MG63 (cell line): Measurements from ENCODE around the gene TMED8. TPM values are rescaled to one million over a fixed set of nuclear protein-coding genes. Genes with fewer than 3 reads are reported as not detected.
"Not testable (repeated sequence)": the region's sequence is repeated elsewhere in the genome, so short reads cannot be mapped to it uniquely, and the experiment has no call there.

Experiments used
- DNase-seq: peaks from one replicate; pipeline ENCODE4 v3.0.0-alpha.2; 2020
- H3K27me3 ChIP-seq: fragments of 250-450 bp; sonication (Bioruptor Pico); 2 replicates; pipeline ENCODE4 v1.5.1; 2020; ENCODE audit warnings: mild to moderate bottlenecking, moderate library complexity
- H3K36me3 ChIP-seq: fragments of 250-450 bp; sonication (Bioruptor Pico); 2 replicates; pipeline ENCODE4 v1.5.1; 2020; ENCODE audit warnings: mild to moderate bottlenecking, moderate library complexity
- H3K4me3 ChIP-seq: fragments of 250-450 bp; sonication (Bioruptor Pico); 2 replicates; pipeline ENCODE4 v1.5.1; 2020; ENCODE audit warnings: mild to moderate bottlenecking, moderate library complexity
- H3K9me3 ChIP-seq: fragments of 250-450 bp; sonication (Bioruptor Pico); 2 replicates; pipeline ENCODE4 v1.5.1; 2020; ENCODE audit warnings: mild to moderate bottlenecking, moderate library complexity
- total RNA-seq: library from RNA; depleted of rRNA; stranded (reverse); fragments of >200 nt; shearing (Covaris generic); gene quantifications from 2 replicates; pipeline ENCODE4 v1.2.3, GENCODE V29; 2014; ENCODE audit warnings: low replicate concordance; rRNA removed

TMED8 gene, protein sequence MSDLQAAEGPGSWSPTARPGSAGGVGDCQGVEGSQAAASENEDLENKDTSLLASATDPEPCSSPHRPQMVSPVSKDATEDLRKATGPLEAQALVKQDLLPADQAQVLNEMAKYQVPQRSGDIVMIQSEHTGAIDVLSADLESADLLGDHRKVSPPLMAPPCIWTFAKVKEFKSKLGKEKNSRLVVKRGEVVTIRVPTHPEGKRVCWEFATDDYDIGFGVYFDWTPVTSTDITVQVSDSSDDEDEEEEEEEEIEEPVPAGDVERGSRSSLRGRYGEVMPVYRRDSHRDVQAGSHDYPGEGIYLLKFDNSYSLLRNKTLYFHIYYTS
- total RNA-seq, result 2.4 and 2.5 TPM in 2 replicates

GRCh38 chr14:77376771-77377501 lies at the start of gene TMED8, which contains the start of gene SAMD15:
TSS of gene TMED8 (minus strand) at chr14:77377094. CDS start at chr14:77377053, 41 bp downstream.
TSS of gene SAMD15 (plus strand) at chr14:77377379. CDS start at chr14:77377419, 40 bp downstream.
- Histone ChIP-seq H3K36me3 (no peaks in the 10 kb centered on the region), H3K4me3 (peak within 1 kb of the TSS; percentile 86)

DNA sequence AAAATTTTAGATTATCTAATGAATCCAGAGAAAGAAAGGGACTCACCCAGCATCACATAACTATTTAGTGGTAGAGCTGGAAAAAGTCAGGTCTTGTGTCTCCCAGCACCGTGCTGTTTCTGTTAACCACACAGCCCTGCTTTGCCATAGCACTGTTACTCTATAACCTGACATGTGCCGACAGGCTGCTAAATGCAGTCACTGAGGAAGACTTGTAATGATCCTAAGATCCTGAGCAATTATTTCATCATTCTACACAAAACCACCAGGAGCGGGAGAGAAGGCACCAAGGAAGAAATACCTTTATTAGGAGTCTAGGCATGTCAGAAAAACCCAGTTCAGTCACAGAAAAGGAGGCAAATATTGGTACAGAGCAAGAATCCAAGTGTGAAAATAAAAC lies 49.5 kb upstream of the TMED8 start:
- H3K4me3 ChIP-seq, result no peak overlapping the region
- H3K27me3 ChIP-seq, result no peaks in the 10 kb centered on the region
- no peaks in the 10 kb centered on the region; the same call in 1 of the 2 replicates for H3K36me3 ChIP-seq
- DNase-seq, result no peak
- no peaks in the 10 kb centered on the region for H3K9me3 ChIP-seq

More at GRCh38 chr14:77376771-77377501, at the start of gene TMED8, which contains the start of gene SAMD15:
- Histone ChIP-seq H3K9me3 (no peaks in the 10 kb centered on the region), H3K27me3 (no peaks in the 10 kb centered on the region)
- DNase-seq, result peak; percentile 74

DNA sequence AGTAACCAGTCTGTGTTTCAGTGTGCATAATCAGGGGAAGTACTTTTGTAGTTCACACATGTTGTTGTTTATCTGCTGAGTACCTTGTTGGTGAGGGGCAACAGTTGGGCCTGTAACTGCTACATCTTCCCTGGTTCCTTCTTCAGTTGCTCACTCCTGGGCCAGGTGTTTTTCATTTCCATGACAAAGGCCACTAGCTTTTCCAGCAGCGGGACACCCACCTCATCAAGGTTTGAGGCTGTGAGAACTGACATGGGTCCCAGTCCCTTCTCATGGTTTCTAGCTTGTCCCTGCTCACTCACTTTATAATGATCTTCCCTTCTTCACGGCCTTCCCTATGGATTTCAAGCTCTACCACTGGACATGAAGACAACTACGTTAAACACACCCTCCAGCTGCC lies 48.0 kb upstream of the TMED8 start:
- Histone ChIP-seq H3K4me3 (no peak overlapping the region), H3K9me3 (no peaks in the 10 kb centered on the region), H3K36me3 (no peaks in the 10 kb centered on the region; the same call in 1 of the 2 replicates), H3K27me3 (no peaks in the 10 kb centered on the region)
- no peak for DNase-seq

- no peak for DNase-seq
These were observed 46.5 kb upstream of the TMED8 start, which contains the start of gene NOXRED1 for GRCh38 chr14:77423423-77423822. TSS of gene NOXRED1 (minus strand) at chr14:77423523. CDS start at chr14:77422889, 634 bp downstream.

GRCh38 chr14:77421201-77421600 lies 44.3 kb upstream of the TMED8 start:
- Histone ChIP-seq H3K36me3 (no peaks in the 10 kb centered on the region; the same call in 1 of the 2 replicates), H3K27me3 (no peaks in the 10 kb centered on the region), H3K4me3 (no peak overlapping the region), H3K9me3 (no peaks in the 10 kb centered on the region)
- no peak for DNase-seq

More at GRCh38 chr14:77423423-77423822, 46.5 kb upstream of the TMED8 start, which contains the start of gene NOXRED1:
- Histone ChIP-seq H3K9me3 (no peaks in the 10 kb centered on the region), H3K4me3 (no peak within 1 kb of the TSS), H3K36me3 (no peaks in the 10 kb centered on the region; the same call in 1 of the 2 replicates), H3K27me3 (no peaks in the 10 kb centered on the region)

DNA sequence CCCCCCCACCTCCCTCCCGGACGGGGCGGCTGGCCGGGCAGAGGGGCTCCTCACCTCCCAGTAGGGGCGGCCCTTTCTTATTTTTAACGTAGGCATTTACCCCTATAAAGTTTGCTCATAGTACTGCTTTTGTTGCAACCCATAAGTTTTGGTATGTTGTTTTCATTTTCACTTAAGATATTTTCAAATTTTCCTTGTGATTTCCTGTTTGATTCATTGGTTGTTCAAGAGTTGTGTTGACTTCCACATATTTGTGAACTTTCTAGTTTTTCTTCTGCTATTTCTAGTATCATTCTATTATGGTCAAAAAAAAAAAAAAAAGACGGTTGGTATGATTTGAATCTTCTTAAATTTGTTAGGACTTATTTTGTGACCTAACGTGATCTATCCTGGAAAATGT lies 39.9 kb upstream of the TMED8 start:
- no peak for DNase-seq
- H3K27me3 ChIP-seq, result no peaks in the 10 kb centered on the region
- H3K9me3 ChIP-seq, result no peaks in the 10 kb centered on the region
- H3K4me3 ChIP-seq, result no peak overlapping the region
- H3K36me3 ChIP-seq, result no peaks in the 10 kb centered on the region

GRCh38 chr14:77416098-77416497 lies 39.2 kb upstream of the TMED8 start:
- H3K27me3 ChIP-seq, H3K36me3 ChIP-seq, H3K4me3 ChIP-seq, DNase-seq, H3K9me3 ChIP-seq: not testable (repeated sequence)

- H3K36me3 ChIP-seq, H3K4me3 ChIP-seq, H3K9me3 ChIP-seq, H3K27me3 ChIP-seq, DNase-seq: not testable (repeated sequence)
These were observed 38.6 kb upstream of the TMED8 start for GRCh38 chr14:77415403-77416030.

GRCh38 chr14:77409131-77409533 lies 32.2 kb upstream of the TMED8 start:
- Histone ChIP-seq H3K36me3 (no peaks in the 10 kb centered on the region), H3K27me3 (no peaks in the 10 kb centered on the region), H3K9me3 (no peaks in the 10 kb centered on the region), H3K4me3 (no peak overlapping the region)
- no peak for DNase-seq

DNA sequence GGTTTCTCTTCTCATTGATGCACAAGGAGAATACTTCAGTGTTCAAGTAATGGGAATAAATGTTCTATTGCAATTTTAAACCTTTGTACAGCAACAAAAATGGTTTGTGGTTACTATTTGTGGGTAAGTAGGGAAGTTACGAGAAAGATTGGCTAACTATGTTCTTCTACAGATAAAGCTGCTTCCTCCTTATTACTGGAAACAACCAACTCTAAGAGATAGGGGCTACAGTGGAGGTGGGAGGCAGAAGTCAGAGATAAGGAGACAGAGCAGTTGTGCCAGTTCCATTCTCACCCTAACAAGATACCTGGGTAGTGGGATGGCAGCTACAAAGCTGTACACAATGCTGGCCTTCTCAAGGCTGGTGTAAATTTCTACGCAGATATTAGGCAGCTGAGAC lies 30.3 kb upstream of the TMED8 start:
- Histone ChIP-seq H3K4me3 (no peak overlapping the region), H3K27me3 (no peaks in the 10 kb centered on the region), H3K36me3 (no peaks in the 10 kb centered on the region), H3K9me3 (no peaks in the 10 kb centered on the region)
- no peak for DNase-seq

GRCh38 chr14:77406718-77407117 lies 29.8 kb upstream of the TMED8 start:
- Histone ChIP-seq H3K4me3 (no peak overlapping the region), H3K36me3 (no peaks in the 10 kb centered on the region), H3K9me3 (no peaks in the 10 kb centered on the region), H3K27me3 (no peaks in the 10 kb centered on the region)
- DNase-seq, result no peak

DNA sequence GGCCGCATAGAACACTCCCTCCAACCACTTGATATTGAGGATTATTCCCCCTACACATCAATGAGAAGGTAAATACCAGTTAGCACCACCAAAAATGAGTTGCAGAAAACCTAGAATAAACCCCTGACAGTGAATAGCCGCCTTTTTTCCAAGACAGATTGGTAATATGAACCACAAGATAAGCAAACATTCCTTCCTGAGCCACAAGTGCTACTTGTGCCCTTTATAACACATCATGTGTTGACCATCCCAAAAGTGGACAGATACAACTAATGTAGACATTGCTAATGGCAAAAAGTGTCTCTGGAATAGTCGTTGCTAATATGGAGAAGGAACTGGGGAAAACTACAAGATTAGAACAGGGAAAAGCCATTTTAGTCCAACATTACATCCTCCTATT lies 29.2 kb upstream of the TMED8 start:
- Histone ChIP-seq H3K9me3 (no peaks in the 10 kb centered on the region), H3K27me3 (no peaks in the 10 kb centered on the region), H3K36me3 (no peaks in the 10 kb centered on the region), H3K4me3 (no peak overlapping the region)
- DNase-seq, result no peak

- no peak for DNase-seq
These were observed 26.9 kb upstream of the TMED8 start for GRCh38 chr14:77403768-77404167.

DNA sequence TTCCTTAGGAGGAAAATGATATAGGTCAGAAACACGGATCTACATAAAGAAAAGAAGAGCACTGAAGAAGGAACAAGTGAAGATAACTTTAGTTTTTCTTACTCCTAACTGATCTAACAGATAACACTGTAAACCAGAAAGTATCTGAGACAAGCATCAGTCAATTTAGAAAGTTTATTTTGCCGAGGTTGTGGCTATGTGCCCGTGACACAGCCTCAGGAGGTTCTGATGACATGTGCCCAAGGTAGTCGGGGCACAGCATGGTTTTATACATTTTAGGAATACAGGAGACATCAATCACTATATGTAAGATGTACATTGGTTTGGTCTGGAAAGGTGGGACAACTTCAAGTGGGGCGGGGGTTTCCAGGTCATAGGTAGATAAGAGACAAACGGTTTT lies 23.3 kb upstream of the TMED8 start:
- H3K36me3 ChIP-seq, result no peaks in the 10 kb centered on the region
- DNase-seq, result no peak

More at GRCh38 chr14:77403768-77404167, 26.9 kb upstream of the TMED8 start:
- Histone ChIP-seq H3K4me3 (no peak overlapping the region), H3K9me3 (no peaks in the 10 kb centered on the region), H3K36me3 (no peaks in the 10 kb centered on the region), H3K27me3 (no peaks in the 10 kb centered on the region)

DNA sequence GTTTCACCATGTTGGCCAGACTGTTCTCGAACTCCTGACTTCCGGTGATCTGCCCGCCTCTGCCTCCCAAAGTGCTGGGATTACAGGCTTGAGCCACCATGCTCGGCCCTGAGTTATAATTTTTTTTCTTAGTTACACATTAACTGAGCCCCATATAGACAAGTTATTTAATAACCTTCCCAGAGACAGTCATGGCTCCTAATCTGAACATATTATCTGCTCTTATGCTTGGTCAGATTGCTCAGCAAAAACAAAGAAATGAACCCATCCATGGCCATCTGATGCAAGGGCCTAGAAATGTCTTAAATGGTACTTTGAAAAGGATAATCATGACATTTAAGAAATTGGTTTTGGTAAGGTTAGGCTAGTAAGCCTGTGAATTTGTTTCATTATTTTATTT lies 13.3 kb upstream of the TMED8 start:
- Histone ChIP-seq H3K36me3 (no peaks in the 10 kb centered on the region), H3K4me3 (no peak overlapping the region), H3K27me3 (no peaks in the 10 kb centered on the region), H3K9me3 (no peaks in the 10 kb centered on the region)
- DNase-seq, result no peak

More for the DNA sequence above, 23.3 kb upstream of the TMED8 start:
- no peaks in the 10 kb centered on the region for H3K9me3 ChIP-seq
- no peaks in the 10 kb centered on the region for H3K27me3 ChIP-seq
- H3K4me3 ChIP-seq, result no peak overlapping the region

DNA sequence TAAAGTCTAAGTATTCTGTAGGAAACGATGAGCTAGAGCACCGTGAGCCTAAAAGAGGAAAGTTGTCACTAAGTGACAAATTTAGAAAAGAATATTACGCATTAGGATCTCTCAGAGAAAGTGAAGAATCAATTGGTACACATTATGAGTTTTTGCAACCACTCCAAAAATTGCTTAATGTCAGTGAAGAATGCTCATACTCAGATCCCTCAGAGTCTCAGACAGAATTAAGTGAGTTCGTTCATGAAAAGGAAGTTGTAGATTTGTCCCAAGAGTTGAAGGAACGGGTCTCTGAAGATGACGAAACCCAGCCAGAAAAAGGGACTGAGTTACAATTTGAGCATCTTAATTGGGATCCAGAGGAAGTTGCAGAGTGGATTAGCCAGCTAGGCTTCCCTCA lies 1.8 kb upstream of the TMED8 start:
- no peak overlapping the region for H3K4me3 ChIP-seq
- no peak for DNase-seq
- no peaks in the 10 kb centered on the region for H3K36me3 ChIP-seq
- no peaks in the 10 kb centered on the region for H3K27me3 ChIP-seq
- no peaks in the 10 kb centered on the region for H3K9me3 ChIP-seq

- Histone ChIP-seq H3K36me3 (no peaks in the 10 kb centered on the region), H3K27me3 (no peaks in the 10 kb centered on the region), H3K4me3 (peak overlapping the region; percentile 86), H3K9me3 (no peaks in the 10 kb centered on the region)
- DNase-seq, result no peak
These were observed 579 bp upstream of the TMED8 start for GRCh38 chr14:77377502-77377844.
